Measurements from ENCODE around the gene MARCHF10.

DNA sequence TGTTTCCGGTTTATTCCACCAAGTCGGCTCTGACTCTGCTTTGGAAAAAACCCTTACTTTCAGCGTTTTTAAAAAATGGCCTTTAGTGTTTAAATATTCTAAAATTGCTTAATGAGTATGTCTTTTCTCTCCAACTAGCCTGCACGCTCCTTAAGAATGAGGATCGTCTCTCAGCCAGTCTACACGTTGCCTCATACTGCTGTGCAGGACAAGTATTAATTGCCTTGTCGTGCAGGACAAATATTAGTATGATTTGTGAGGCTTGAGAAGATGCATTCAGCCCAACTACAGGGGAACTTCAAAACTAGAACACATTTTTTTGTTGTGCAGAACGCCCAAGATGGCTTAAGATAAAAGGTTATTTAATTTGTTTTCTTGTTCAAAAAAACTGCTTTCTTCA lies 61.2 kb downstream of the MARCHF10 start:
- TF ChIP-seq, protein P1, sequence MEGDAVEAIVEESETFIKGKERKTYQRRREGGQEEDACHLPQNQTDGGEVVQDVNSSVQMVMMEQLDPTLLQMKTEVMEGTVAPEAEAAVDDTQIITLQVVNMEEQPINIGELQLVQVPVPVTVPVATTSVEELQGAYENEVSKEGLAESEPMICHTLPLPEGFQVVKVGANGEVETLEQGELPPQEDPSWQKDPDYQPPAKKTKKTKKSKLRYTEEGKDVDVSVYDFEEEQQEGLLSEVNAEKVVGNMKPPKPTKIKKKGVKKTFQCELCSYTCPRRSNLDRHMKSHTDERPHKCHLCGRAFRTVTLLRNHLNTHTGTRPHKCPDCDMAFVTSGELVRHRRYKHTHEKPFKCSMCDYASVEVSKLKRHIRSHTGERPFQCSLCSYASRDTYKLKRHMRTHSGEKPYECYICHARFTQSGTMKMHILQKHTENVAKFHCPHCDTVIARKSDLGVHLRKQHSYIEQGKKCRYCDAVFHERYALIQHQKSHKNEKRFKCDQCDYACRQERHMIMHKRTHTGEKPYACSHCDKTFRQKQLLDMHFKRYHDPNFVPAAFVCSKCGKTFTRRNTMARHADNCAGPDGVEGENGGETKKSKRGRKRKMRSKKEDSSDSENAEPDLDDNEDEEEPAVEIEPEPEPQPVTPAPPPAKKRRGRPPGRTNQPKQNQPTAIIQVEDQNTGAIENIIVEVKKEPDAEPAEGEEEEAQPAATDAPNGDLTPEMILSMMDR (conservative IDR thresholded peaks at IDR 0.05; ENCODE audit: low read length): no peak
- TF ChIP-seq EZH2phosphoT487 (IDR thresholded peaks at IDR 0.05; ENCODE audit: borderline replicate concordance, low read depth, low read length): no peak
